GM18868 (cell line): Measurements from ENCODE around the gene TMEM116.
"Not testable (repeated sequence)": the region's sequence is repeated elsewhere in the genome, so short reads cannot be mapped to it uniquely, and the experiment has no call there.

Source experiments
- ATAC-seq: cut with Tn5 transposase; IDR thresholded peaks from one replicate; pipeline ENCODE4 v1.9.1; 2021; ENCODE audit warnings: mild to moderate bottlenecking, moderate library complexity; ENCODE audit not compliant: unreplicated experiment

Gene TMEM116

DNA sequence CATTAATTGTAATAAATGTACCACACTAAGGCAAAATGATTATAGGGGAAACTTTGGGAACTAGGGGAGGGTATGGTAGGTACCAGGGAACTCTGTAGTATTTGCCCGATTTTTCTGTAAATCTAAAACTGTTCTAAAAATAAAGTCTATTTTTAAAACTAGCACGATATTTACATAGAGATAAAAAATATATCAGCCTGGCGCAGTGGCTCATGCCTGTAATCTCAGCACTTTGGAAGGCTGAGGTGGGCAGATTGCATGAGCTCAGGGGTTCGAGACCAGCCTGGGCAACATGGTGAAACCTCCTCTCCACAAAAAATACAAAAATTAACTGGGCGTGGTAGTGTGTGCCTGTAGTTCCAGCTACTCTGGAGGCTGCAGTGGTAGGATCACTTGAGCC, 32.4 kb downstream of the TMEM116 start:
- no peak for ATAC-seq

- ATAC-seq = no peak
These were observed 34.4 kb downstream of the TMEM116 start for GRCh38 chr12:111978545-111978944.

- no peak for ATAC-seq
These were observed 36.1 kb downstream of the TMEM116 start for GRCh38 chr12:111976860-111977259.

DNA sequence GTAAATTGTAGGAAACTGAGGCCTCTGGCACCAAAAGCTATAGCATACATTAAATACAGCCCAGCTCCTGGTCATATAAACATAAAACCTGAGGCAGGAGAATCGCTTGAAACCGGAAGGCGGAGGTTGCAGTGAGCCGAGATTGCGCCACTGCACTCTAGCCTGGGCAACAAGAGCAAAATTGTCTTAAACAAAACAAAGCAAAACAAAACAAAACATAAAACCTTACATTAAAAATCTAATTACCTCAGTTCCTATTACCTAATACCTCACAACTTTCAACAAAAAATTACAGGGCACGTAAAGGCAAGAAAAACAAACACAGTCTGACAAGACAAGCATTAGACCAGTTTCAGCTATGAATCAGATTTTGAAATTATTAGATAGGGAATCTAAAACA, 36.7 kb downstream of the TMEM116 start:
- no peak for ATAC-seq

DNA sequence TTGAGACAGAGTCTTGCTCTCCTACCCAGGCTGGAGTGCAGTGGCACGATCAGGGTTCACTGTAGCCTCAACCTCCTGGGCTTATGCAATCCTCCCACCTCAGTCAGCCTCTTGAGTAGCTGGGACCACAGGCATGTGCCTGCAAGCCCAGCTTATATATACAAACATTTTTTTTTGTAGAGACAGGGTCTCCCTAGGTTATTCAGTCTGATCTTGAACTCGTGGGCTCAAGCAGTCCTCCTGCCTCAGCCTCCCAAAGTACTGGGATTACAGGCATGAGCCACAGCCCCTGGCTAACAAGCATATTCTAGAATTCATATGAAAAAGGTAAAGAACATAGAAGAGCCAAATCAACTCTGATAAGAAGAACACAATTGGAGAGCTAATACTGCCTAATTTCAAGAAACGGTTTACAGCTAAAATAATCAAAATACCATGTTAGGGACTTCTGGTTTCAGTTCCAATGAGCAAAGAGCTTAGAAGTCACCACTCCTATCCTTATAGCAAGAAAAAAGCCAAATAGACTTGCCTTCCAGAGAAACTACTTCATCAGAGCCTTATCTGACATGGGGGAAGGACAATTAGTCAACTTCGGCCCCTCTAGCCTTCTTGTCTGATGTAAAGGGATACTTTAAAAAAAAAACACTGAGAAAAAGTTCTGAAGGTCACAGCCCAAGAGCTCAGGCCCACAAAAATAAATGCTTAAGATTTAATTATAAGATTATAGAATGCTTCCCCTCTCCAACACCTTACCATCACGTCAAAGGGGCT, 37.6 kb downstream of the TMEM116 start:
- no peak for ATAC-seq

DNA sequence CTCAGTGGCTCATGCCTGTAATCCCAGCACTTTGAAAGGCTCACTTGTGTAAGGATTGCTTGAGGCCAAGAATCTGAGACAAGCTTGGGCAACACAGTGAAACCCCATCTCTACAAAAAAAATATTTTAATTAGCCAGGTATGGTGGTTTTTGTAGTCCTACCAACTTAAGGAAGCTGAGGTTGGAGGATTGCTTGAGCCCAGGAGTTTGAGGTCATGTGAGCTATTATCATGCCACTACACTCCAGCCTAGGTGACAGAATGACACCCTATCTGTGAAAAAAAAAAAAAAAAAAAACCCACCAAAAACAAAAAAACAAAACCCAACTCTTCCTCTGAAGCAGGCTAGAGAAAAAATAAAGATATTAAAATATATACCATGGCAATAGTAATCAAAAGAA, 41.2 kb downstream of the TMEM116 start:
- ATAC-seq = no peak

DNA sequence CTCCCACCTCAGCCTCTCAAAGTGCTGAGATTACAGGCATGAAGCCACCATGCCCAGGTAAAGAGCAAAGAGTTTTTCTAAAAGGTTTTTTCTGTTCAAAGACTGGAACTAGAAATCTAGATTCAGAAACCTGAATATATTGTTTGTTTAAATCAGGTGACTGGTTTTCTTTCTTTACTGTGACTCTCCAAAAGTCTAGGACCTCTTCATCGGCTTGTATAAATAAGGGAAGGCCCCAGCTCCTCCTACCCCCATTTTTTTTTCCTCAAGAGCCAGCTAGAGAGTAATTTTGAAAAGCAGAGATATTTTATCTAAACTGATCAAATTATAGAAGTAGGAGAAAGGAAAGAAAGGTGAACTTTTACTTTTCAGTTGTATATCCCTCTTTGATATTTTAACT, 48.0 kb downstream of the TMEM116 start:
- no peak for ATAC-seq

- ATAC-seq = not testable (repeated sequence)
These were observed 53.4 kb downstream of the TMEM116 start for GRCh38 chr12:111959518-111959917.

DNA sequence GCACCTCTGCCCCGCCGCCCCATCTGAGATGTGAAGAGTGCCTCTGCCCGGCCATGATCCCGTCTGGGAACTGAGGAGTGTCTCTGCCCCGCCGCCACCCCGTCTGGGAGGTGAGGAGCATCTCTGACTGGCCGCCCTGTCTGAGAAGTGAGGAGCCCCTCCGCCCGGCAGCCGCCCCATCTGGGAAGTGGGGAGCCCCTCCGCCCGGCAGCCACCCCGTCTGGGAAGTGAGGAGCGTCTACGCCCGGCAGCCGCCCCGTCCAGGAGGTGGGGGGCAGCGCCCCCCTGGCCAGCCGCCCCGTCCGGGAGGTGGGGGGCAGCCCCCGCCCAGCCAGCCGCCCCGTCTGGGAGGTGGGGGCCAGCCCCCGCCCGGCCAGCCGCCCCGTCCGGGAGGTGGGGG, 55.7 kb downstream of the TMEM116 start:
- ATAC-seq = not testable (repeated sequence)

- no peak for ATAC-seq
These were observed 58.0 kb downstream of the TMEM116 start for GRCh38 chr12:111954969-111955368.

DNA sequence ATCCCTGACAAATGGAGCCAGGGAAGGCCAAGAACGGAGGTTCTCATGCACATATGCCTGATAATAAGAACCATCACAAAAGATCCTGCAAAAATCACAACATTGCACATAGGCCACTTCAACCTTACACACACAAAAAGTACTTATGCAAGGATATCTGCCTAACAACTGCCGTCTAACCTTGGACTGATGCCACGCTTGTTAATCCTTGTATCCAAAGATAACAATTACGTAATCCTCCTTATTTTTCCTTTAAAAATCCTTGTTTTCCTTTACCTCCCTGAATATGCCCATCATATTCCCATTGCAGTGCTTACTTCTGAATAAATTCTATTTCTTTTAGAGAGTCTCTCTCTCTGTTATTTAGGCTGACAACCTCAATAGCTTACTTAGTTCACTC, 59.5 kb downstream of the TMEM116 start:
- ATAC-seq = no peak

DNA sequence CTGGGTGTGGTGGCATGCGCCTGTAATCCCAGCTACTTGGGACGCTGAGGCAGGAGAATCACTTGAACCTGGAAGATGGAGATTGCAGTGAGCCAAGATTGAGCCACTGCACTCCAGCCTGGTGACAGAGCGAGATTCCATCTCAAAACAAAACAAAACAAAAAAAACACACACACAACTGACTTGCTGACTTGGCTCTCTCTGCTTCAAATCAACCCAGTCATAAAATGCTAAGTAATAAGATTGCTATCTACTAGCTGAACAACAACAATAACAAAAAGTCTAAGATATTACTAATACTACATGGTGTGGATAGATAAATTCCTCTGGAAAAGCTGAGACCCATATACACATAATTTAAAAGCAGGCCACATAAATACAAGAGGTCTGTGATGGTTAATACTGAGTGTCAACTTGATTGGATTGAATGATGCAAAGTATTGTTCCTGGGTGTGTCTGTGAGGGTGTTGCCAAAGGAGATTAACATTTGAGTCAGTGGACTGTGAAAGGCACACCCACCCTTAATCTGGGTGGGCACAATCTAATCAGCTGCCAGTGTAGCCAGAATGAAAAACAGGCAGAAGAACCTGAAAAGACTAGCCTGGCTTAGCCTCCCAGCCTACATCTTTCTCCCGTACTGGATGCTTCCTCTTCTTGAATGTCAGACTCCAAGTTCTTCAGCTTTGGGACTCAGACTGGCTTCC, 60.7 kb downstream of the TMEM116 start:
- ATAC-seq = not testable (repeated sequence)

DNA sequence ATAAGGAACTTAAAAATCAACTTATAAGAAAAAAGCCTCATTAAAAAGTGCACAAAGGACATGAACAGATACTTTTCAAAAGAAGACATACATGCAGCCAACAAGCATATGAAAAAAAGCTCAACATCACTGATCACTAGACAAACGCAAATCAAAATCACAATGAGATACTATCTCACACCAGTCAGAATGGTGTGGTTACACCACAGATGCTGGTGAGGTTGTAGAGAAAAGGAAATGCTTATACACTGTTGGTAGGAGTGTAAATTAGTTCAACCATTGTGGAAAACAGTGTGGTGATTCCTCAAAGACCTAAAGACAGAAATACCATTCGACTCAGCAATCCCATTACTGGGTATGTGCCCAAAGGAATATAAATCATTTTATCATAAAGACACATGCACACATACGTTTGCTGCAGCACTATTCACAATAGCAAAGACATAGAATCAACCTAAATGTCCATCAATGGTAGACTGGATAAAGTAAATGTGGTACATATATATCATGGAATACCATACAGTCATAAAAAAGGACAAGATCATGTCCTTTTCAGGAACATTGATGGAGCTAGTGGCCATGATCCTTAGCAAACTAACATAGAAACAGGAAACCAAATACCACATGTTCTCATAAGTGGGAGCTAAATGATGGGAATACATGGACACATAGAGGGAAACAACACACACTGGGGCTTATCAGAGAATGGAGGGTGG, 61.8 kb downstream of the TMEM116 start:
- ATAC-seq = not testable (repeated sequence)

DNA sequence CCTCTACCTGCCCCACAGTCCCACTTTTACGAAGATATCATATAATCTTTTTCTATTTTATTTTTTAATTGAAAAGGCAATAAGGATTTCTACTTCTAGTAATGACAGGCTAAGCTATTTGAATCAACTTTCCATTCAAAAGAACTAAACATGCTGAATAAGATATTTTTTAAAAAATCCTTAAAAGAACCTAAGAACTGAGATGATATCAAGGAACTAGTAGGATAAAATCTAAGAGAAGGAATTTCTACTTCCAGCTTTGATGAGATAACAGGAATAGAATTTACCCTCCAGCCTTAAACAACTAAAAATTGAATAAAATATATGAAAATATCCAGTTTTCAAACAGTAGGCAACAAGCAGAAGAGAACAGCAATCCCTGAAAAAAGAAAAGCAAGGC, 69.0 kb downstream of the TMEM116 start:
- no peak for ATAC-seq

DNA sequence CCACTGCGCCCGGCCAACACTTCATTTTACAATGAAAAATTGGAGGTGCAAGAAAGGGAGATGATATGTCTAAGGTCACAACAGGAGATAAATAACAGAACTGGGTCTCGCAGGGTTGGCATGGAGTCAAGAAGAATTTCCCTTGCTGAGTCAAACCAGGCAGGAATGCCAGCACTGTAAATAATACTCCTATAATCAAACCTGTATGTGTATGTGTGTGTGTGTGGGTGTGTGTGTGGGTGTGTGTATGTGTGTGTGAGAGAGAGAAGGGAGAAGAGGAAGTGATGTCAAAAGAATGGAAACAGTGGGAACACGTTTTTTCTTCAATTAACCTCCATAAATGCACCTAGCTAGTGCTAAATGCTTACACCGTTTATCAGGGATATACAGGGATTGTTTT, 70.4 kb downstream of the TMEM116 start:
- ATAC-seq = no peak

DNA sequence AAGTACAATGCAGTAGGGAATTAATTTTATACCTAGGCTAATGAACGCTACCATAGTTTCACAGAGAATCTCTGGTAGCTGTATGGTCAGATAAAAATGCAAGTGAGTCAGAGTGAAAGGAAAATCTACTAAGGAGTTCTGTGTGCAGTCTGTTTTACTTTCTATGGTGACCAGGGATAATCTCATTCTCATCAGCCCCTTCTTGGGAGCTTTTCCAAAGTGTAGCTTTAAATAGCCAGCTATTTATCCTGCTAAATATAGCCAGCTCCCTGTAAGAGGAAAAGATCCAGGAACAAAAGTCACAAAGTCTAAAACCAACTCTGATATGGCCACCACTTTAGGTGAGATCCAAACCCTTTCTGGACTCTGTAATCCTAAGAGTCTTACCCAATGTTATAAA, 75.5 kb downstream of the TMEM116 start:
- ATAC-seq = no peak

DNA sequence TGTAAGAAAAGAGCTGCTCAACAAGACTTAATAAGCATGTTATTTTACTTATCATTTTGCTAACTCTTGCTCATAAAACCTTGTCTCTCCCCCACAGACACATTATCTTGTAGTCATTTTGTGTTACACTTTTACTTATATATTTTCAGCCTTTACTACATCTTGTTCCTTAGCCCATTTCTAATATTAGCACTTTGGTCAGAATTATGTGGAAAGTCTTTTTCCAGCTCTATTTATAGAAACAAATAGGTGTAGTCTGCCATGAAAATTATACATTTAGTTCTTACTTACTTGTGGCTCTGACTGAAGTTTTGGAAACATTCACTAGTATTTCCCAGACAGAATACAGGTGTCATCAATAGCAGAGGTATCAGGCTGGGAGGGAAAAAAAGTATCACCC, 76.1 kb downstream of the TMEM116 start:
- no peak for ATAC-seq

- no peak for ATAC-seq
These were observed 80.7 kb downstream of the TMEM116 start for GRCh38 chr12:111932241-111932640.

DNA sequence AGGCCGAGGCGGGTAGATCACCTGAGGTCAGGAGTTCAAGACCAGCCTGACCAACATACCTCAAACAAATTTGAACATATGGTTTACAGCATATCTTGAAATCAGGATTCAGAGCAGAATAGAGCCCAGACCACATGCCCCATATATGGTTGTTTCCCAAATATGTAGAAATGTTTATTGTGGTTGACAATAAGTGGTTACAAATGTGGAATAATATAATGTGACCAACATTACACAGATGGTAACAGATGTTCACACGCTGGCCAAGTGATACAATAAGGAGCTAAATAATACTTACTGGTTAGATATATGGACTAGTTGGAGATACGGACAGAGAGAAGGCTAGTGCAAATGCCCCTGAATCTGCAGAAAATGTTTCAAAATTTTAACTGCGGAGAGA, 85.6 kb downstream of the TMEM116 start:
- ATAC-seq = no peak

DNA sequence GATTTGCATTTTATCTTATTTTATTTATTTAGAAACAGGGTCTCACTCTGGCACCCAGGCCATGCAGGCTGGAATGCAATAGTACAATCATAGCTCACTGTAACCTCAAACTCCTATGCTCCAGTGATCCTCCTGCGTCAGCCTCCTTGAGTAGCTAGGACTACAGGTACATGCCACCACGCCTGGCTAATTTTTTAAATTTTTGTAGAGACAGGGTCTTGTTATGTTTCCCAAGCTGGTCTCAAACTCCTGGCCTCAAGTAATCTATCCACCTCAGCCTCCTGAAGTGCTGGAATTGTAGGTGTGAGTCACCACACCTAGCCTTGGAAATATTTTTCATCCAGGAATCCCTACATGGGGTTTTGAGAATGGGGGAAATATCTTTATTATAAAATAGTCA, 86.3 kb downstream of the TMEM116 start:
- no peak for ATAC-seq

DNA sequence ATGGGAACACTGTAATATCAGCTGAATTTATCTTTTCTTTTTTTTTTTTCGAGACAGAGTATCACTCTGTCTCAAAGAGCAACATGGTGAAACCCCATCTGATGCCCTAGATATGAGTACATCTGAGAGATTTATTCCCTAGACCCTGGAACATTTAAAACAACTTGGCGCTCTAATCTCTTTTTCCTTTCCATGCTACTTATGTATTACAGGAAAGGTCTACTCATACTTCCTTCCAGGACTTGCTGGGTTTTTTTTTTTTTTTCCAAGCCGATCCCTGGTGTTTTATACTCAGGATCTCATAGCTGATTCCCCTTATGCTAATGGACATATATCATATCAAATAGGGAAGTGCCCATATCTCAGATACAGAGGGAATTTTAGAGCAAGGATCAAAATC, 87.8 kb downstream of the TMEM116 start:
- no peak for ATAC-seq

GRCh38 chr12:111907740-111908139, 105.2 kb downstream of the TMEM116 start:
- no peak for ATAC-seq
